CD4-positive, alpha-beta T cell treated with Interleukin-17A for 4 hours (primary cell): ENCODE data around the gene ISOC1.

Experiments used
- DNase-seq: peaks from one replicate; pipeline ENCODE4 v3.0.0-alpha.2; 2020; ENCODE audit warnings: mixed read lengths

The ISOC1 gene

GRCh38 chr5:129096382-129096991 is 1.9 kb downstream of the ISOC1 start:
- no peak for DNase-seq

- no peak for DNase-seq
Measured at GRCh38 chr5:129097498-129098296, 3.1 kb downstream of the ISOC1 start.

- DNase-seq, result no peak
Measured at GRCh38 chr5:129098488-129099183, 4.1 kb downstream of the ISOC1 start.

- DNase-seq, result no peak
Measured at GRCh38 chr5:129099184-129099569, 4.6 kb downstream of the ISOC1 start.

- DNase-seq, result no peak
Measured at GRCh38 chr5:129101794-129102193, 7.2 kb downstream of the ISOC1 start.

GRCh38 chr5:129103397-129103796 is 8.8 kb downstream of the ISOC1 start:
- DNase-seq, result no peak

- no peak for DNase-seq
Measured at GRCh38 chr5:129104915-129105455, 10.4 kb downstream of the ISOC1 start.

- DNase-seq, result no peak
Measured at GRCh38 chr5:129107637-129108036, 13.1 kb downstream of the ISOC1 start.

- DNase-seq, result no peak
Measured at GRCh38 chr5:129110742-129111141, 16.2 kb downstream of the ISOC1 start.

- DNase-seq, result no peak
Measured at GRCh38 chr5:129111351-129111750, 16.8 kb downstream of the ISOC1 start.

- DNase-seq, result no peak
Measured at GRCh38 chr5:129112295-129112694, 17.7 kb downstream of the ISOC1 start.

- DNase-seq, result no peak
Measured at GRCh38 chr5:129113867-129114266, 19.3 kb downstream of the ISOC1 start.

GRCh38 chr5:129114539-129115193 is 20.1 kb downstream of the ISOC1 start:
- no peak for DNase-seq

- DNase-seq, result no peak
Measured at GRCh38 chr5:129115680-129116079, 21.1 kb downstream of the ISOC1 start.

GRCh38 chr5:129116797-129117196 is 22.2 kb downstream of the ISOC1 start:
- DNase-seq, result no peak

- DNase-seq, result no peak
Measured at GRCh38 chr5:129118405-129118804, 23.9 kb downstream of the ISOC1 start.

- DNase-seq, result no peak
Measured at GRCh38 chr5:129118826-129119225, 24.3 kb downstream of the ISOC1 start.

- no peak for DNase-seq
Measured at GRCh38 chr5:129120158-129120581, 25.6 kb downstream of the ISOC1 start.

- no peak for DNase-seq
Measured at GRCh38 chr5:129122560-129122959, 28.0 kb downstream of the ISOC1 start.

GRCh38 chr5:129124608-129125007 is 30.1 kb downstream of the ISOC1 start:
- DNase-seq, result no peak

GRCh38 chr5:129125819-129126218 is 31.3 kb downstream of the ISOC1 start:
- DNase-seq, result no peak

GRCh38 chr5:129133553-129133952 is 39.0 kb downstream of the ISOC1 start:
- DNase-seq, result no peak

GRCh38 chr5:129135633-129136032 is 41.1 kb downstream of the ISOC1 start:
- peak; percentile 12 for DNase-seq
